PFSK-1 (cell line): ENCODE measurements around the gene RASL12.

Source experiments
- FOXP2 ChIP-seq: optimal IDR thresholded peaks from 2 replicates; pipeline ENCODE3; 2011; ENCODE audit warnings: borderline replicate concordance, control low read depth, inconsistent platforms; ENCODE audit not compliant: insufficient read depth; ENCODE audit errors: extremely low read length, extremely low read depth
- POLR2AphosphoS5 ChIP-seq: IDR thresholded peaks from 2 replicates; pipeline ENCODE4 v1.6.1; 2012; ENCODE audit warnings: low read depth, mild to moderate bottlenecking, control low read depth, low read length, moderate library complexity
- SIN3A ChIP-seq: IDR thresholded peaks from 2 replicates; pipeline ENCODE4 v1.6.1; 2012; ENCODE audit warnings: mild to moderate bottlenecking, low read length, moderate library complexity, borderline replicate concordance; ENCODE audit not compliant: insufficient read depth
- TAF1 ChIP-seq: IDR thresholded peaks from 2 replicates; pipeline ENCODE4 v1.6.1; 2012; ENCODE audit warnings: low read length, control low read depth, borderline replicate concordance; ENCODE audit not compliant: insufficient read depth
- TF ChIP-seq, protein P1 (sequence below), 2 experiments: IDR thresholded peaks; 2 replicates each; pipeline versions ENCODE4 v1.6.1 to v1.8.0; 2011 to 2012; ENCODE audit warnings: low read depth in 2 of 2, low read length in 2 of 2, control low read depth in 1 of 2, inconsistent platforms in 1 of 2, mild to moderate bottlenecking in 1 of 2, moderate library complexity in 1 of 2; ENCODE audit not compliant: insufficient read depth in 1 of 2

RASL12 gene

GRCh38 chr15:65056868-65057548 is 10.8 kb downstream of the RASL12 start:
- TF ChIP-seq POLR2AphosphoS5 (no peak), SIN3A (no peak), FOXP2 (no peak), TAF1 (no peak)
- TF ChIP-seq, protein P1, sequence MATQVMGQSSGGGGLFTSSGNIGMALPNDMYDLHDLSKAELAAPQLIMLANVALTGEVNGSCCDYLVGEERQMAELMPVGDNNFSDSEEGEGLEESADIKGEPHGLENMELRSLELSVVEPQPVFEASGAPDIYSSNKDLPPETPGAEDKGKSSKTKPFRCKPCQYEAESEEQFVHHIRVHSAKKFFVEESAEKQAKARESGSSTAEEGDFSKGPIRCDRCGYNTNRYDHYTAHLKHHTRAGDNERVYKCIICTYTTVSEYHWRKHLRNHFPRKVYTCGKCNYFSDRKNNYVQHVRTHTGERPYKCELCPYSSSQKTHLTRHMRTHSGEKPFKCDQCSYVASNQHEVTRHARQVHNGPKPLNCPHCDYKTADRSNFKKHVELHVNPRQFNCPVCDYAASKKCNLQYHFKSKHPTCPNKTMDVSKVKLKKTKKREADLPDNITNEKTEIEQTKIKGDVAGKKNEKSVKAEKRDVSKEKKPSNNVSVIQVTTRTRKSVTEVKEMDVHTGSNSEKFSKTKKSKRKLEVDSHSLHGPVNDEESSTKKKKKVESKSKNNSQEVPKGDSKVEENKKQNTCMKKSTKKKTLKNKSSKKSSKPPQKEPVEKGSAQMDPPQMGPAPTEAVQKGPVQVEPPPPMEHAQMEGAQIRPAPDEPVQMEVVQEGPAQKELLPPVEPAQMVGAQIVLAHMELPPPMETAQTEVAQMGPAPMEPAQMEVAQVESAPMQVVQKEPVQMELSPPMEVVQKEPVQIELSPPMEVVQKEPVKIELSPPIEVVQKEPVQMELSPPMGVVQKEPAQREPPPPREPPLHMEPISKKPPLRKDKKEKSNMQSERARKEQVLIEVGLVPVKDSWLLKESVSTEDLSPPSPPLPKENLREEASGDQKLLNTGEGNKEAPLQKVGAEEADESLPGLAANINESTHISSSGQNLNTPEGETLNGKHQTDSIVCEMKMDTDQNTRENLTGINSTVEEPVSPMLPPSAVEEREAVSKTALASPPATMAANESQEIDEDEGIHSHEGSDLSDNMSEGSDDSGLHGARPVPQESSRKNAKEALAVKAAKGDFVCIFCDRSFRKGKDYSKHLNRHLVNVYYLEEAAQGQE (IDR thresholded peaks at IDR 0.05; ENCODE audit: insufficient read depth in 1 of 2, low read depth in 2 of 2, low read length in 2 of 2) = no peak

GRCh38 chr15:65056106-65056505 is 11.7 kb downstream of the RASL12 start:
- TF ChIP-seq, protein P1 (IDR thresholded peaks at IDR 0.05; ENCODE audit: insufficient read depth in 1 of 2, low read depth in 2 of 2, low read length in 2 of 2) = no peak
- no peak for TF ChIP-seq SIN3A
- TF ChIP-seq POLR2AphosphoS5 = no peak
- no peak for TF ChIP-seq TAF1
- TF ChIP-seq FOXP2 = no peak

- TF ChIP-seq POLR2AphosphoS5 (no peak), TAF1 (no peak), FOXP2 (no peak), SIN3A (no peak)
- TF ChIP-seq, protein P1 (IDR thresholded peaks at IDR 0.05; ENCODE audit: insufficient read depth in 1 of 2, low read depth in 2 of 2, low read length in 2 of 2) = no peak
Measured at GRCh38 chr15:65055201-65055870, 12.5 kb downstream of the RASL12 start.

DNA sequence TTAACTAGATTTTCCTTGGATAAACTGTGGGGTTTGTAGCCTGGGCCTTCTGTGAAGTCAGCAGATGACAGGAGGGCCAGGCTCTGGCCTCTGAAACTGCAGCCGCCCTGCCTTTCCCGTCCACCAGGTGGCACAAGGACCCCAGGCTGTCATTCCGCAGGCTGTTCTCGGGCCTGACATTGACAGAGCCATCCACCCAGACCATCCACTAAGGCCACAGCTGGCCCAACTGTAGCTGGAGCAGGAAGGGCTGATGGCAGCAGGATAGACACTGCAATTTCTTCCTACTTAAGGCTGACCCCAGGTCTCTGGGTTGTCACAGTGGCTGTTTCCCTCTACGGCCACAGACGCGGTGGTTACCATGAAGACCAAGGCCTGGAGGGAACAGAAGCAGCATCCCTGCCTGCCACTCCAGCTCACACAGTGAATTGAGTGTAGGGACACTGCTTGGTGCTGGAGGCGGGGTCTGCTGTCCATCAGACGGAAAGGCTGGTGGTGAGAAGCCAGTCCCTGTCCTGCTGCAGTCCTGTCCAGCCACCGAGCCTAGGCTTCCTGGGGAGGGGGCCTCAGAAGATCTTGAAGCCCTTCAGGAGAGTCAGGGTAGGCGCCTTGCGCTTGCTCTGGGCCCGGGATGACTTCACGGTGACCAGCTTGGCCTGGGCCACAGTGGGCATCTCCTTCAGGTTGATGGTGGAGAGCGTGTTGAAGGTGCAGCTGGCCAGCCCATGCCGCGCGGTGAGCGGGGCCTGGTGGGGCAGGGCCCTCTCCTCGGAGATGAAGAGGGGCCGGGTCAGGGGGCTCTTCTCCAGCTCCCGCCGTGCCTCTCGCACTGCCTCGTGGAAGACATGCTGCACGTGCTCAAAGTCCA is 13.2 kb downstream of the RASL12 start:
- TF ChIP-seq SIN3A (no peak; the same call in 1 of the 2 replicates), FOXP2 (peak; percentile 84), POLR2AphosphoS5 (no peak)
- TF ChIP-seq, protein P1 (IDR thresholded peaks at IDR 0.05; ENCODE audit: insufficient read depth in 1 of 2, low read depth in 2 of 2, low read length in 2 of 2) = no peak
